DND-41 (cell line): ENCODE data around the gene PYGO2.

Experiments used
- CTCF ChIP-seq: IDR thresholded peaks from 2 replicates; pipeline ENCODE4 v1.5.1; 2012; ENCODE audit warnings: borderline replicate concordance, low read length, moderate library complexity, mild to moderate bottlenecking; ENCODE audit not compliant: poor library complexity, severe bottlenecking; ENCODE audit errors: extremely low read depth
- EZH2 ChIP-seq: IDR thresholded peaks from 3 replicates; pipeline ENCODE4 v1.6.1; 2012; ENCODE audit warnings: borderline replicate concordance, low read depth, mild to moderate bottlenecking, moderate library complexity, low read length, inconsistent platforms; ENCODE audit not compliant: severe bottlenecking

GRCh38 chr1:155000726-155001424, 39.3 kb upstream of the PYGO2 start:
- TF ChIP-seq CTCF = no peak
- no peak for TF ChIP-seq EZH2
